ENCODE results near the gene INAFM2.

The INAFM2 gene

GRCh38 chr15:40307421-40308211 is 15.9 kb upstream of the INAFM2 start, which contains the start of gene PLCB2:
TSS of gene PLCB2 (minus strand) at chr15:40307935. CDS start at chr15:40307672, 263 bp downstream.
- no peaks in the 10 kb centered on the region for H3K4me1 ChIP-seq (ENCODE audit: low read length)
- no peak within 1 kb of the TSS for H3K9ac ChIP-seq (ENCODE audit: low read length)
- H3K36me3 ChIP-seq (replicated peaks; ENCODE audit: insufficient read depth, low read length) = no peaks in the 10 kb centered on the region
- no peaks in the 10 kb centered on the region for H3K9me2 ChIP-seq (replicated peaks; ENCODE audit: insufficient read depth, low read length)
- no peaks in the 10 kb centered on the region for H3K79me2 ChIP-seq (ENCODE audit: low read length)
- H3K4me3 ChIP-seq (ENCODE audit: low read length) = no peak within 1 kb of the TSS
- no peaks in the 10 kb centered on the region for H3F3A ChIP-seq (ENCODE audit: insufficient read depth, low read length)
- no peaks in the 10 kb centered on the region for H4K20me1 ChIP-seq (ENCODE audit: insufficient read depth, low read length)
- H3K27ac ChIP-seq (ENCODE audit: low read length) = no peak within 1 kb of the TSS
- H3K4me2 ChIP-seq (ENCODE audit: low read depth, low read length) = no peak within 1 kb of the TSS
- no peaks in the 10 kb centered on the region for H3K9me3 ChIP-seq (replicated peaks; ENCODE audit: insufficient read depth, low read length)
- no peaks in the 10 kb centered on the region for H3K27me3 ChIP-seq (replicated peaks; ENCODE audit: insufficient read depth, low read length)
- no peak for DNase-seq
- H2AFZ ChIP-seq (ENCODE audit: low read length) = no peak within 1 kb of the TSS
- peak; percentile 29; the same call in 1 of the 2 replicates for TF ChIP-seq CTCF (IDR thresholded peaks at IDR 0.05; ENCODE audit: low read length)
- TF ChIP-seq EZH2 (optimal IDR thresholded peaks at IDR 0.05; ENCODE audit: low read depth, low read length) = no peak

- H3K9me3 ChIP-seq (replicated peaks; ENCODE audit: insufficient read depth, low read length) = no peaks in the 10 kb centered on the region
- no peak for DNase-seq
- H3K4me2 ChIP-seq (ENCODE audit: low read depth, low read length) = no peak overlapping the region
- H2AFZ ChIP-seq (ENCODE audit: low read length) = no peak overlapping the region
- H4K20me1 ChIP-seq (ENCODE audit: insufficient read depth, low read length) = no peaks in the 10 kb centered on the region
- no peaks in the 10 kb centered on the region for H3F3A ChIP-seq (ENCODE audit: insufficient read depth, low read length)
- H3K4me1 ChIP-seq (ENCODE audit: low read length) = no peaks in the 10 kb centered on the region
- H3K27me3 ChIP-seq (replicated peaks; ENCODE audit: insufficient read depth, low read length) = no peaks in the 10 kb centered on the region
- H3K9ac ChIP-seq (ENCODE audit: low read length) = no peak overlapping the region
- H3K27ac ChIP-seq (ENCODE audit: low read length) = no peak overlapping the region
- TF ChIP-seq EZH2 (optimal IDR thresholded peaks at IDR 0.05; ENCODE audit: low read depth, low read length) = no peak
- TF ChIP-seq EZH2phosphoT487 (IDR thresholded peaks at IDR 0.05; ENCODE audit: low read length) = no peak
- TF ChIP-seq CTCF (IDR thresholded peaks at IDR 0.05; ENCODE audit: low read length) = no peak
- no peak overlapping the region for H3K4me3 ChIP-seq (ENCODE audit: low read length)
- no peaks in the 10 kb centered on the region for H3K36me3 ChIP-seq (replicated peaks; ENCODE audit: insufficient read depth, low read length)
- no peaks in the 10 kb centered on the region for H3K79me2 ChIP-seq (ENCODE audit: low read length)
- H3K9me2 ChIP-seq (replicated peaks; ENCODE audit: insufficient read depth, low read length) = no peaks in the 10 kb centered on the region
These were observed 14.1 kb upstream of the INAFM2 start for GRCh38 chr15:40309344-40309862.

- no peak overlapping the region for H3K4me2 ChIP-seq (ENCODE audit: low read depth, low read length)
- no peak overlapping the region for H2AFZ ChIP-seq (ENCODE audit: low read length)
- H3K9me2 ChIP-seq (replicated peaks; ENCODE audit: insufficient read depth, low read length) = no peaks in the 10 kb centered on the region
- no peak overlapping the region for H3K4me3 ChIP-seq (ENCODE audit: low read length)
- H3K79me2 ChIP-seq (ENCODE audit: low read length) = no peaks in the 10 kb centered on the region
- no peaks in the 10 kb centered on the region for H4K20me1 ChIP-seq (ENCODE audit: insufficient read depth, low read length)
- H3K9me3 ChIP-seq (replicated peaks; ENCODE audit: insufficient read depth, low read length) = no peaks in the 10 kb centered on the region
- DNase-seq = peak; percentile 12
- H3K36me3 ChIP-seq (replicated peaks; ENCODE audit: insufficient read depth, low read length) = no peaks in the 10 kb centered on the region
- TF ChIP-seq CTCF (IDR thresholded peaks at IDR 0.05; ENCODE audit: low read length) = peak; percentile 51
- TF ChIP-seq EZH2phosphoT487 (IDR thresholded peaks at IDR 0.05; ENCODE audit: low read length) = no peak
- H3K27ac ChIP-seq (ENCODE audit: low read length) = no peak overlapping the region
- no peak overlapping the region for H3K9ac ChIP-seq (ENCODE audit: low read length)
- H3F3A ChIP-seq (ENCODE audit: insufficient read depth, low read length) = no peaks in the 10 kb centered on the region
- H3K4me1 ChIP-seq (ENCODE audit: low read length) = no peaks in the 10 kb centered on the region
- H3K27me3 ChIP-seq (replicated peaks; ENCODE audit: insufficient read depth, low read length) = no peaks in the 10 kb centered on the region
These were observed 13.2 kb upstream of the INAFM2 start for GRCh38 chr15:40310001-40310959.
